Inferior parietal cortex (tissue), 1 donor: ENCODE results near the gene NUMBL.
"Not testable (repeated sequence)": the region's sequence is repeated elsewhere in the genome, so short reads cannot be mapped to it uniquely, and the experiment has no call there.

ENCODE experiments used
- DNase-seq: peaks from one replicate; pipeline ENCODE4 v3.0.0-alpha.2; 2016; ENCODE audit errors: extremely low spot score

Gene NUMBL

GRCh38 chr19:40663695-40664692, 26.5 kb downstream of the NUMBL start:
- no peak for DNase-seq

- DNase-seq = peak; percentile 85
These were observed 27.3 kb downstream of the NUMBL start for GRCh38 chr19:40662925-40663694.

GRCh38 chr19:40661616-40662015, 28.8 kb downstream of the NUMBL start:
- no peak for DNase-seq

- no peak for DNase-seq
These were observed 30.9 kb downstream of the NUMBL start for GRCh38 chr19:40659566-40659965.

- no peak for DNase-seq
These were observed 31.3 kb downstream of the NUMBL start for GRCh38 chr19:40659116-40659515.

GRCh38 chr19:40658031-40658430, 32.4 kb downstream of the NUMBL start:
- no peak for DNase-seq

GRCh38 chr19:40655684-40656083, 34.8 kb downstream of the NUMBL start:
- not testable (repeated sequence) for DNase-seq

- DNase-seq = not testable (repeated sequence)
These were observed 38.1 kb downstream of the NUMBL start for GRCh38 chr19:40652303-40652702.

- DNase-seq = no peak
These were observed 39.6 kb downstream of the NUMBL start for GRCh38 chr19:40650749-40651305.

- DNase-seq = not testable (repeated sequence)
These were observed 40.4 kb downstream of the NUMBL start for GRCh38 chr19:40649903-40650675.

GRCh38 chr19:40646743-40647254, 43.7 kb downstream of the NUMBL start:
- no peak for DNase-seq

- no peak for DNase-seq
These were observed 47.6 kb downstream of the NUMBL start for GRCh38 chr19:40642757-40643305.

GRCh38 chr19:40642051-40642706, 48.3 kb downstream of the NUMBL start:
- no peak for DNase-seq

- DNase-seq = no peak
These were observed 49.2 kb downstream of the NUMBL start for GRCh38 chr19:40641281-40641680.

- DNase-seq = no peak
These were observed 49.7 kb downstream of the NUMBL start for GRCh38 chr19:40640744-40641143.

- no peak for DNase-seq
These were observed 50.8 kb downstream of the NUMBL start for GRCh38 chr19:40639638-40639982.

GRCh38 chr19:40638327-40638726, 52.1 kb downstream of the NUMBL start:
- DNase-seq = no peak

GRCh38 chr19:40633207-40633606, 57.2 kb downstream of the NUMBL start:
- no peak for DNase-seq

- no peak for DNase-seq
These were observed 58.0 kb downstream of the NUMBL start for GRCh38 chr19:40632311-40633036.
